Embryonic facial prominence (tissue), 1 donor: ENCODE results near the gene TMEM30B.

Source experiments
- DNase-seq: peaks from one replicate; pipeline ENCODE4 v3.0.0-alpha.2; 2016; ENCODE audit errors: extremely low spot score

The TMEM30B gene

GRCh38 chr14:61233436-61233956, 47.6 kb downstream of the TMEM30B start:
- DNase-seq, result no peak

GRCh38 chr14:61231810-61232209, 49.3 kb downstream of the TMEM30B start:
- no peak for DNase-seq

DNA sequence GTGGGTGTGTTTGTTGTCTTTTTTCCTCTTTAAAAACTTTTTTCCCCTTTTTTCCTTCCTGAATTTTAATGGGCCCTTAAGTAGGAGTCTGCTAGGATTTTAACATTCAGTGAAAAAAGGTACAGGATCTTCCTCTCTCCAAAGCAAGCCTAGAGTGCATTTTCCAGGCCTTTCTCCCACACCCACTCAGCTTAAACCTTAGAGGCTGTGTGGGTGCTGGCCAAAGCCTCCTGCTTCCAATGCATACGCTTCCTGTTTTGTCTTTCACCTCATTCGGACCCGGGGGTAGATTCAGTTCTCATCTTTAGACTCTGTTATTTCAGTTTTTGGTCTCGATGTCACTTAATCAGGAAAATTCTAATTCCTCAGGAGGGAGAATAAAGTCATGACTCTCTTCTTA, 51.2 kb downstream of the TMEM30B start:
- DNase-seq, result no peak

DNA sequence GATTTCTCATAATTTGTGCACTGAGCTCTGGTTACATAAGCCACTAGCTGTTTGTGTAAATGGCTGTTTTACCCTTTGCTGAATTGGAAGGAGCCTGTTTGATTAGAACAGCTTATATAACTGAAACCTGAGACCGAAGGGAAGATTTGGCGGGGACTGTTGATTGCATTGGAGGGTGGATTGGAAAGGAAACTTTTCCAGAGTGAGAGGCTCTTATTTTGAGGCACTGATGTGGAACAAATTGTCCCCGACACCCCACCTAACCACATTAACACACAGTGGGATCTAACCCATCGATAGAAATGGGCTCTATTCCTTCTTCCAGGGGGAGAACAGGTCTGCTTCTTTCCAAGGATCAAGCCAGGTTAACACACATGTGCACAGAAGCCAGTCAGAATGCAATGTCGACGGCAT, 51.7 kb downstream of the TMEM30B start:
- DNase-seq, result no peak

- DNase-seq, result no peak
These were observed 53.1 kb downstream of the TMEM30B start for GRCh38 chr14:61227884-61228591.
